Cardiac fibroblast (primary cell): ENCODE measurements around the gene SLC30A3.

Experiments used
- DNase-seq, 2 donors: peaks; one replicate each; pipeline versions ENCODE4 v3.0.0 to v3.0.0-alpha.2; 2010; ENCODE audit warnings: low read depth in 2 of 2
- H3K4me3 ChIP-seq, 2 donors: replicated peaks in 1 of 2; 1 replicate in 1 of 2; 2 replicates in 1 of 2; pipeline ENCODE4 v1.5.1; 2011; ENCODE audit warnings: low read depth in 2 of 2, low read length in 2 of 2, mild to moderate bottlenecking in 2 of 2, moderate library complexity in 1 of 2
- CTCF ChIP-seq: IDR thresholded peaks from one replicate; pipeline ENCODE4 v1.5.1; 2011; ENCODE audit warnings: low read depth, mild to moderate bottlenecking, low read length, inconsistent platforms

Gene SLC30A3, protein sequence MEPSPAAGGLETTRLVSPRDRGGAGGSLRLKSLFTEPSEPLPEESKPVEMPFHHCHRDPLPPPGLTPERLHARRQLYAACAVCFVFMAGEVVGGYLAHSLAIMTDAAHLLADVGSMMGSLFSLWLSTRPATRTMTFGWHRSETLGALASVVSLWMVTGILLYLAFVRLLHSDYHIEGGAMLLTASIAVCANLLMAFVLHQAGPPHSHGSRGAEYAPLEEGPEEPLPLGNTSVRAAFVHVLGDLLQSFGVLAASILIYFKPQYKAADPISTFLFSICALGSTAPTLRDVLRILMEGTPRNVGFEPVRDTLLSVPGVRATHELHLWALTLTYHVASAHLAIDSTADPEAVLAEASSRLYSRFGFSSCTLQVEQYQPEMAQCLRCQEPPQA

DNA sequence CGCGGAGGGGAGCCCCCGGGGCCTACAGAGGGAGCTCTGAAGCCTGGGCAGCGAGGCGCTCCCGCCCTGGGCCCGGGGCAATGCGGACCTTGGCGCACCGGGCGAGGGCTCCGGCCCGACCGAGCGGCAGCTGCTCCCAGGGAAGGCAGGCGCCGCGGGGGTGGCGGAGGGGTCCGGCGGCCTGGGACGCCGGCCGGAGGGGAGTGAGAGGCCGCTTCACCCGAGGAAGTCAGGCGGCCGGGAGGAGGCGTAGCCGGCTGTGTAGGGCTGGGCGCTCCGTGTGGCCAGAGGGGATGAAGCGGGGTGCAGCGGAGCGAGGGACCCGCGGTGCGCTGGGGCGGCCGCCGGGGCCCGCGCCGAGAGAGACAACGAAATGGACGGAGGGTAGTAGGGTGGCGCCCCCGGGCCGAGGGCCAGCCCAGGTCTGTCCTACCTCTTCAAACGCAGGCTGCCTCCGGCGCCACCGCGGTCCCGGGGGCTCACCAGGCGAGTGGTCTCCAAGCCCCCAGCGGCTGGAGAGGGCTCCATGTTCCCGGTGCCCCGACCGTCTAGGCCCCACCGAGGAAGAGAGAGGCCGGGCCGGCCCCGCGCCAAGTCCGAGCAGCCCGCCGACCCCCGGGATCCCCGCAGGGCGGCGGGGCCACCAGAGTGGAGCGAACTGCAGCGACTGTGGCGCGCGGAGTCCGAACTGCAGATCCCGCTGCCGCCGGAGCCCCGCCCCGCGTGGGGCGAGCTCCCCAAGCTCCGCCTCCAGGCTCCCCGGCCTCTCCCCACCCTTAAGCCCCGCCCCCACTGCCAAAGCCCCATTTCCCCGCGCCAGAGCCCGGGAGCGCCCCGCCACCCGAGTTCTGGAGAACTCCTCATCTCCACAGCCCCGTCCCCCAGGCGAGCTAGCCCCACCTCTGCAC, at the start of gene SLC30A3:
Gene SLC30A3 (minus strand): TSS at position 669 of the 908 bp plus-strand sequence. CDS start 141 bp downstream, at position 528.
- H3K4me3 ChIP-seq: peak within 1 kb of the TSS; percentile 36 to 39
- DNase-seq: peak; percentile 27 to 39
- TF ChIP-seq CTCF: no peak

GRCh38 chr2:27312152-27312551, 49.3 kb upstream of the SLC30A3 start:
- no peak for DNase-seq
- TF ChIP-seq CTCF: no peak
- H3K4me3 ChIP-seq: no peak overlapping the region

- DNase-seq: no peak
- H3K4me3 ChIP-seq: no peak overlapping the region
- no peak for TF ChIP-seq CTCF
Measured at GRCh38 chr2:27309651-27310050, 46.8 kb upstream of the SLC30A3 start.

DNA sequence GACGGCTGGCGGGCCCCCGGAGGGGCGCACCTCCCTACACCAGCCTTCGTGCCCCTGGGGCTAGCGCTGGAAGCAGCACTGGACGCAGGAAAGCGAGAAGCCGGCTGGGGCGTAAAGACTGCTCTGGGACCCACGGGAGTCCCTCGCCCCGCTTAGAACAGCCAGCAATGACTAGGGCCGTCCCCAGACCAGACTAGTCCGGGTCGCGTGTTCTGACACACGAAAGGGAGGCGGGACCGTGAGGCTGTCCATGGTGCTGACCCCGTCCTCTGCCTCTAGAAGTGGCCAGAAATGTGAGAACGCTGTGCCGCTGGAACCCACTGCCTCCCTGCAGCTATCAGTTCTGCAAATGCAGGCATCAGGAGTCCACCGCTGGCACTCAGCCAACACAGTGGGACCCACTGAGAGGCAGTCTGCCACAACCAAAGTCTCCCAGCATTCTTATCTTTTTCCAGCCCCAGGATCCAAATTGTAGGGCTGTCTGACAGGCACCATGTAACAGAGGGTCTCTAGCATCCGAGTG, 45.6 kb upstream of the SLC30A3 start, which contains the start of gene UCN:
Gene UCN (minus strand): TSS at position 87 of the 523 bp plus-strand sequence. CDS start 550 bp downstream, outside the sequence.
- DNase-seq: peak; percentile 47
- no peak within 1 kb of the TSS for H3K4me3 ChIP-seq
- TF ChIP-seq CTCF: no peak

DNA sequence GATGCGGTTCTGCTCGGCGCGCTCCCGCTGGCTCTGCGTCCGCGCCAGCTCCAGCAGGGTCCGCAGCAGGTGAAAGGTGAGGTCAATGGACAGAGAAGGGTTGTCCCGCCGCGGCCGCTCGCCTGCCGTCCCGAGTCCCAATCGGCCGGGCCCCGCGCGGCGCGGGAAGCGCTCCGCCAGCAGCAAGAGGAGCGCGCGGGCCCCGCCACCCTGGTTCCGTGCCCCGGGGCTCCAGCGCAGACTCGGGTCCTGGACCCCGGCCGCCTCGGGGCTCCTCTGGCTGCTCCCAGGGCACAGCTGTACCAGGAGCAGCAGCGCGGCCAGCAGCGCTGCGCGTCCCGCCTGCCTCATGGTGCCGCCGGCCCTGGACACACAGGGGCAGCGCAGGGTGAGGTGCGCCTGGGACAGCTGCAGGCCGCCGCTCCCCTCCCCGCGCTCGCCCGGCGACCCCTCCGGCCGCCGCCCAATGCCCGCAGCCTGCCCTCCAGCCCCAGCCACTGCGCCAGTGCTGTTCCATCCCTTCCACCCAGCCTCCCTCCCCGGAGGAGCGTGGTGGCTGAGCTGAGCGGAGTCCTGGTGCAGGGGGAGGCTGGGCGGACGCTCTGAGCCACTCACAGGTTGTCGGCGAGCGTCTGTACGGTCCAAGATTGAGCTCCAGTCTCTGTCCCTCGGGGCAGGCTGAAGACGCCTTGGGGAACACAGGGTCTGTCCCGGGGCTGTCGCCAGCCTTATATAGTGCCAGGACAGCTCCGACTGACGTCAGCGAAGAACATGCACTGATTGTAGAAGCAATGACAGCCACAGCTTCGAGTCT, 44.9 kb upstream of the SLC30A3 start:
- no peak for DNase-seq
- TF ChIP-seq CTCF: no peak
- no peak overlapping the region for H3K4me3 ChIP-seq

DNA sequence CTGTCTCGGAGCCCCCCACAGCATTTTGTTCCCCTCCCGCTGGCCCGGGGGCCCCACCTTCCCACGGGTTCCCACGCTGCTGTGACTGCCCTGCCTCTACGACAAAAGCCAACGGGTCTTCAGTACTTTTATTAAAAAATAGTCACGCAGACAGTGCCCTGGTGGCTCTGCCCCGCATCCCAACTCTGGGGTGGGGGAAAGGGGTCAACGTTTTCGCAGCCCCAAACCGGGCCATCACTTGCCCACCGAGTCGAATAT, 44.4 kb upstream of the SLC30A3 start:
- no peak for DNase-seq
- no peak for TF ChIP-seq CTCF
- no peak overlapping the region for H3K4me3 ChIP-seq
